AG10803 (cell line): ENCODE results near the gene NEU1.
"Not testable (repeated sequence)": the region's sequence is repeated elsewhere in the genome, so short reads cannot be mapped to it uniquely, and the experiment has no call there.

Source experiments
- DNase-seq: peaks from one replicate; pipeline ENCODE4 v3.0.0; 2010; ENCODE audit warnings: low read depth
- H3K4me3 ChIP-seq: 2 replicates; pipeline ENCODE4 v1.5.1; 2011; ENCODE audit warnings: mild to moderate bottlenecking, low read length, control low read depth
- CTCF ChIP-seq: conservative IDR thresholded peaks from 2 replicates; pipeline ENCODE4 v1.5.1; 2011; ENCODE audit warnings: mild to moderate bottlenecking, low read length, control low read depth, inconsistent platforms

NEU1 gene

GRCh38 chr6:31819871-31820299, 42.7 kb downstream of the NEU1 start:
- TF ChIP-seq CTCF, result no peak
- no peak for DNase-seq

DNA sequence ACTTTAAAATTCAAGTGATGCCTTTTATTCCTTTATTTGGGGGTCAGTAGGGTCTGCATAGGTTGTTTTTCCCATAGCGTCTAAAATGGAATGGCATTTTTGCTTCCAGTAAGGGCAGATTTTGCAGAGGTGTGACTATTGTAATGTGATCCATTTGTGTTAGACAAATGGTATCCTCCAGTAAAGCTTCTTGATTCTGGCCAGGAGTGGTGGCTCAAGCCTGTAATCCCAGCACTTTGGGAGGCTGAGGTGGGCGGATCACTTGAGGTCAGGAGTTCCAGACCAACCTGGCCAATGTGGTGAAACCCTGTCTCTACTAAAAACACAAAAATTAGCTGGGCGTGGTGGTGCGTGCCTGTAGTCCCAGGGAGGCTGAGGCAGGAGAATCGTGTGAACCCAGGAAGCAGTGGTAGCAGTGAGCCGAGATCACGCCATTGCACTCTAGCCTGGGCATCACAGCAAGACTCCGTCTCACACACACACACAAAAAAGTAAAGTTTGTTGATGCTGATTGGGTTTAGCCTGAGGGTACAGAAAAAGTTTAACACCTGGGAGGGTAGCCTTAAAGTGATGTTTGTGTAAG, 44.6 kb downstream of the NEU1 start:
- H3K4me3 ChIP-seq, result peak overlapping the region; percentile 70
- DNase-seq, result not testable (repeated sequence)

More at GRCh38 chr6:31819871-31820299, 42.7 kb downstream of the NEU1 start:
- H3K4me3 ChIP-seq, result no peak overlapping the region

GRCh38 chr6:31817133-31817928, 45.3 kb downstream of the NEU1 start:
- DNase-seq, result peak; percentile 44
- peak overlapping the region; percentile 70 for H3K4me3 ChIP-seq

DNA sequence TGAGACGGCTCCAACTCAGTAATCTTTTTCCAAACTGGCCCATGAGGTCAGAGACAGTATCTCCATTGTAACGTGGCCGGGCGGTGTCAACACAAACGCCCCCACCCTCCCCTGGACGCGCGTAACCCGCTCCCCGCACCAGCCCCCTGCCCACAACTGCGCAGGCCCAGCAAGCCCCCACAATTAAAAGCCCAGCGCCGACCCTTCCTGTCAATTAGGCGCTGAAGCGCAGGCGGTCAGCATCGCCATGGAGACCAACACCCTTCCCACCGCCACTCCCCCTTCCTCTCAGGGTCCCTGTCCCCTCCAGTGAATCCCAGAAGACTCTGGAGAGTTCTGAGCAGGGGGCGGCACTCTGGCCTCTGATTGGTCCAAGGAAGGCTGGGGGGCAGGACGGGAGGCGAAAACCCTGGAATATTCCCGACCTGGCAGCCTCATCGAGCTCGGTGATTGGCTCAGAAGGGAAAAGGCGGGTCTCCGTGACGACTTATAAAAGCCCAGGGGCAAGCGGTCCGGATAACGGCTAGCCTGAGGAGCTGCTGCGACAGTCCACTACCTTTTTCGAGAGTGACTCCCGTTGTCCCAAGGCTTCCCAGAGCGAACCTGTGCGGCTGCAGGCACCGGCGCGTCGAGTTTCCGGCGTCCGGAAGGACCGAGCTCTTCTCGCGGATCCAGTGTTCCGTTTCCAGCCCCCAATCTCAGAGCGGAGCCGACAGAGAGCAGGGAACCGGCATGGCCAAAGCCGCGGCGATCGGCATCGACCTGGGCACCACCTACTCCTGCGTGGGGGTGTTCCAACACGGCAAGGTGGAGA, 47.4 kb downstream of the NEU1 start, which contains the start of the genes HSPA1A and HSPA1L:
TSS of gene HSPA1A (plus strand) at position 519 of the 814 bp plus-strand sequence. CDS start at position 733, 214 bp downstream.
TSS of gene HSPA1L (minus strand) at position 259 of the 814 bp plus-strand sequence. CDS start 3,311 bp downstream, outside the sequence.
- no peak for TF ChIP-seq CTCF
- H3K4me3 ChIP-seq, result peak within 1 kb of the TSS; percentile 87
- peak; percentile 96 for DNase-seq

DNA sequence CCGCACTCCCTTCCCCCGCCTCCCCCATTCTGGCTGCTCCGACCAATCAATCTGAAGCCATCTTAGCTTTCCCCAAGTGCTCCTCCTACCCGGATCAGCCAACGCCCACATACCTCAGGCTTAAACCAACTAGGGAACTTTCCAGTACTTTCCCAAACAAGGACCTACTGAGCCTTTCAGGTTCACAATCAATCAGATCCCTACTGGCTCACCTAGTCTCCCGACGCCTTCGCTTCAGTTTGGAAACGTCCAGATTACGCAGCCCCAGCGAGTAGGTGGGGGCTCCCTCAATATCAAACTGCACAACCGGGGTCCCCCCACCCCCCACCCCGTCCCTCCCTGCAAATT, 48.0 kb downstream of the NEU1 start:
- TF ChIP-seq CTCF, result no peak
- DNase-seq, result peak; percentile 98
- H3K4me3 ChIP-seq, result peak overlapping the region; percentile 87

DNA sequence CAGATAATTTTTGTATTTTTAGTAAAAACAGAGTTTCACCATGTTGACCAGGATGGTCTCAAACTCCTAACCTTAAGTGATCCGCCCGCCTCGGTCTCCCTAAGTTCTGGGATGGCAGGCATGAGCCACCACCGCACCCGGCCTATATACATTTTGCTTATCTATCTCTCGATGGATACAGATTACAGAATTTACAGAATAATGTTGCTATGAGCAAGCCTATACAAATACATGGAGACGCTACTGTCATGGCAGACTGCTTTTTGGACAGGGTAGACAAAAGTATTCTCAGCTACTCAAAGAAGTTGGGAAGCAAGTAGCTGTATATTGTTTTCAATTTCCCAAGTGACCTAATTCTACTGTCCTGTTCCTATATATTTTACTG, 49.2 kb downstream of the NEU1 start:
- no peak overlapping the region for H3K4me3 ChIP-seq
- no peak for DNase-seq
- no peak for TF ChIP-seq CTCF

GRCh38 chr6:31811645-31812044, 51.0 kb downstream of the NEU1 start:
- TF ChIP-seq CTCF, result no peak

DNA sequence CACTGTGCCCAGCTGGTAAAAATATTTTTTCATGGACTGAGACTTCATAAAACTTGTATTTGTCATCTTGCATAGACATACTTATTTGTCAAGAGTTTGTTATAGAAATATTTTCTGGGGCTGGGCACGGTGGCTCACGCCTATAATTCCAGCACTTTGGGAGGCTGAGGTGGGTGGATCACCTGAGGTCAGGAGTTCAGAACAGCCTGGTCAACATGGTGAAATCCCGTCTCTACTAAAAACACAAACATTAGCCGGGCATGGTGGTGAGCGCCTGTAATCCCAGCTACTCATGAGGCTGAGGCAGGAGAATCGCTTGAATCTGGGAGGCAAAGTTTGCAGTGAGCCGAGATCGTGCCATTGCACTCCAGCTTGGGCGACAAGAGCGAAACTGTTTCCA, 54.0 kb downstream of the NEU1 start:
- DNase-seq, H3K4me3 ChIP-seq: not testable (repeated sequence)

More at GRCh38 chr6:31811645-31812044, 51.0 kb downstream of the NEU1 start:
- H3K4me3 ChIP-seq, result no peak overlapping the region
- no peak for DNase-seq
